GM23248 (cell line): ENCODE data around the gene DST.

ENCODE experiments used
- EZH2 ChIP-seq: fragments of 200-600 bp; sonication (generic); IDR thresholded peaks from 2 replicates; pipeline ENCODE4 v1.6.1; 2018; ENCODE audit warnings: antibody characterized with exemption, mild to moderate bottlenecking; ENCODE audit not compliant: insufficient read depth, poor library complexity, severe bottlenecking
- EZH2phosphoT487 ChIP-seq: fragments of 200-600 bp; sonication (generic); IDR thresholded peaks from 2 replicates; pipeline ENCODE4 v1.6.1; 2018; ENCODE audit warnings: antibody characterized with exemption, moderate library complexity, mild to moderate bottlenecking, low read depth; ENCODE audit not compliant: insufficient read depth

DNA sequence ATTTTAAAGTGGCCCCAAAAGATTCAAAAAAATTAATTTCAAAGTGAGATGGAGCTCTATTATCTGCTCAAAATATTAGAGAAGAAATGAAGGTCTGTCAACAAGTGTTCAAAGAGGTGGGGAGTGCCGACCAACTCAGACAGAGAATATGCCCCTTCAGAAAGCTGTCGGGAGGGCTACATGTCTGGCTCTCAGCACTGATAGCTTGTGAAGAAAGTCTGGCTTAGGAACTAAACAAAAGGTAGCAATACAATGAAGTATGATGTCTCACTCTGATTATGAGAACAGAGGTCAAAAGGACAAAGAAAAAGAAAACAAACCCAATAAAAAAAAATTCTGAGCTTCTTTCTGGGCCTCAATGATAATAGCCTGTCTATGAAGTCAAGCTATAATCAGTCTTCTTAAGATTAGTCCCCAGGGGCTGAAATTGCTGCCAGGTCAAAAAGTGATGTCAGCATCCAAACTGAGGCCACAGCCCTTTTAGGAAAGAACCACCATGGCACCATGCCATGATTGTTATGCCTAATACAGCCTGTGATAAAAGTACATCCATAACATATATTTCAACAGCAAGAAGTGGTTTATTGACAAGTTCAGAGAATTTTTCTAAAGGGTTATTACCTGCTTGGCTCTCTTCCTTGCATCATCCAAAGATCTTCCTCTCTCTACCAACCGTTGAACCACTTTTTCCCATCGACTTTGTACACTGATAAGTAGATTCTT lies 150.9 kb downstream of the DST start:
- TF ChIP-seq EZH2 (no peak), EZH2phosphoT487 (no peak)
